Natural killer cell (primary cell): ENCODE data around the gene SLC15A1. TPM values are rescaled to one million over a fixed set of nuclear protein-coding genes. Genes with fewer than 3 reads are reported as not detected.

Source experiments
- ATAC-seq, 3 donors: fragments of 150-1000 bp in 2 of 3; fragments of 200-7000 bp in 1 of 3; cut with Tn5 transposase; 1 replicate in 1 of 3; 2 replicates in 2 of 3; pipeline ENCODE4 v1.10.0; 2021; ENCODE audit warnings: mild to moderate bottlenecking in 2 of 3, moderate library complexity in 2 of 3
- DNase-seq, 2 donors: peaks; one replicate each; pipeline versions ENCODE4 v3.0.0 to v3.0.0-alpha.2; 2013 to 2021; ENCODE audit warnings: mixed read lengths in 1 of 2
- H3K27ac ChIP-seq: one replicate; pipeline ENCODE4 v1.5.1; 2013; ENCODE audit warnings: mild to moderate bottlenecking, low read length
- H3K27me3 ChIP-seq: one replicate; pipeline ENCODE4 v1.6.1; 2013; ENCODE audit warnings: low read length; ENCODE audit not compliant: control insufficient read depth, insufficient read depth
- H3K36me3 ChIP-seq: one replicate; pipeline ENCODE4 v1.6.1; 2013; ENCODE audit warnings: low read length; ENCODE audit not compliant: control insufficient read depth, insufficient read depth
- H3K4me1 ChIP-seq: one replicate; pipeline ENCODE4 v1.6.1; 2013; ENCODE audit warnings: low read length; ENCODE audit not compliant: control insufficient read depth, insufficient read depth
- H3K4me3 ChIP-seq: one replicate; pipeline ENCODE4 v1.5.1; 2013; ENCODE audit warnings: low read length
- H3K9me3 ChIP-seq: one replicate; pipeline ENCODE4 v1.6.1; 2013; ENCODE audit warnings: low read length; ENCODE audit not compliant: control insufficient read depth, insufficient read depth
- H3K27ac Mint-ChIP-seq, 2 donors: one replicate each; pipeline ENCODE4 v1.8.0; 2022; ENCODE audit warnings: mild to moderate bottlenecking in 2 of 2, mixed read lengths in 2 of 2, moderate library complexity in 1 of 2
- H3K27me3 Mint-ChIP-seq, 2 donors: one replicate each; pipeline ENCODE4 v1.8.0; 2022; ENCODE audit warnings: low read depth in 2 of 2, mixed read lengths in 2 of 2
- H3K36me3 Mint-ChIP-seq: one replicate; pipeline ENCODE4 v1.8.0; 2022; ENCODE audit warnings: mixed read lengths
- H3K4me1 Mint-ChIP-seq, 2 donors: one replicate each; pipeline ENCODE4 v1.8.0; 2022; ENCODE audit warnings: mixed read lengths in 2 of 2
- H3K4me3 Mint-ChIP-seq: one replicate; pipeline ENCODE4 v1.8.0; 2022; ENCODE audit warnings: mild to moderate bottlenecking, moderate library complexity, mixed read lengths
- H3K9me3 Mint-ChIP-seq, 2 donors: one replicate each; pipeline ENCODE4 v1.8.0; 2022; ENCODE audit warnings: mixed read lengths in 2 of 2
- WGBS: methylation state at CpG from one replicate; pipeline ENCODE4 v1.1.7; 2013; ENCODE audit warnings: missing lambda C conversion rate; ENCODE audit not compliant: insufficient coverage; 5-methylcytosine and 5-hydroxymethylcytosine counted together
- intact Hi-C: fragments of 100-400 bp; cut with micrococcal nuclease; formaldehyde crosslinking; loops from one replicate; pipeline ENCODE4 v1.14.2; 2022
- total RNA-seq, 4 donors: library from RNA; stranded (reverse); fragments of 120-200 nt in 1 of 4; gene quantifications; one replicate each; pipeline versions ENCODE4 v1.2.3 to v1.2.4, GENCODE V29; 2013 to 2022
- TF ChIP-seq, protein P1 (sequence below): fragments of 200-600 bp; IDR thresholded peaks from one replicate; pipeline ENCODE4 v1.8.0; 2022; ENCODE audit warnings: antibody characterized with exemption

Gene SLC15A1
- total RNA-seq, 3 donors from 2014 or later (not counting 1 experiment from before 2014, with no cell fraction given), result not detected

DNA sequence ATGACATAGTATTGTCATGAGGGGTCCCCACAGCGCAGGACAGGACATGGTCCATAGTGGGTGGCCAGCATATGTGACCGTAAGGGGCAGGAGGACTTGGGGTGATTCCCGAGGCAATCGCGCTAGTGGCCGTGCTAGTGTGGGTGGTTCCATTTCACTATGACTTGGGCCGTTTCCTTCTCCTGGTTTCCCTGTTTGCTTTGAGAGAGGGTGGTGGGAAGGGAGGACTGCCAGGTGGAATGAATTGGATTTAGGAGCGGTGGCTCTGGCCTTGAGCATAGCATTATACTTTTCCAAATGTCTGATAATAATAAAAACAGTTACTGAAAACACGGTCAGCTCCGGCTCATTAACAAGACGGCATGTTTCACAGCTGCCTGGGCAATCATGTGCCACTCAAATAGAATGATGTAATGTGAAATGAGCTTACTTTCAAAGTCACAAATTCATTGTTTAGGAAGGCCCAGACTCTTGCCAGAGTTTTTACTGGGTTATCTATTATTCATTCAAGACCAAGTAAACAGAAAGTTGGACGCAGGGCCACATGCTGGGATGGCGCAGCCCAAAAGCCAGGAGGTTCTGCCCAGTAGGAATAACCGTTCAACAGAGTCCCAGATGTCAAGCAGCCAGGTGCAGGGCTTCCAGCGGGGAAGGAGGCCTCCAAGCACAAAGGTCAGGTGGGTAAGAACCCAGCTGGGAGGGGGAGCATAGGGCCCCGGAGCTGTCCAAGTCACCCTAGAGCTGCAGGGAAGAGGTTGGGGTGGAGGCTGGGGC lies 19.6 kb upstream of the SLC15A1 start:
- Histone ChIP-seq H3K4me3 (no peak overlapping the region), H3K4me1 (no peaks in the 10 kb centered on the region), H3K36me3 (no peaks in the 10 kb centered on the region), H3K27ac (no peak overlapping the region), H3K9me3 (no peaks in the 10 kb centered on the region), H3K27me3 (no peaks in the 10 kb centered on the region)
- Mint-ChIP-seq H3K27ac (no peak overlapping the region), H3K36me3 (no peaks in the 10 kb centered on the region), H3K4me3 (no peak overlapping the region), H3K4me1 (no peaks in the 10 kb centered on the region), H3K9me3 (no peaks in the 10 kb centered on the region), H3K27me3 (peaks cover 9 to 16% of the 10 kb centered on the region in 2 donors)
- WGBS, result 86% methylated on average over 16 of the region's 16 CpGs
- DNase-seq (no peak), ATAC-seq (no peak)
- TF ChIP-seq, protein P1, sequence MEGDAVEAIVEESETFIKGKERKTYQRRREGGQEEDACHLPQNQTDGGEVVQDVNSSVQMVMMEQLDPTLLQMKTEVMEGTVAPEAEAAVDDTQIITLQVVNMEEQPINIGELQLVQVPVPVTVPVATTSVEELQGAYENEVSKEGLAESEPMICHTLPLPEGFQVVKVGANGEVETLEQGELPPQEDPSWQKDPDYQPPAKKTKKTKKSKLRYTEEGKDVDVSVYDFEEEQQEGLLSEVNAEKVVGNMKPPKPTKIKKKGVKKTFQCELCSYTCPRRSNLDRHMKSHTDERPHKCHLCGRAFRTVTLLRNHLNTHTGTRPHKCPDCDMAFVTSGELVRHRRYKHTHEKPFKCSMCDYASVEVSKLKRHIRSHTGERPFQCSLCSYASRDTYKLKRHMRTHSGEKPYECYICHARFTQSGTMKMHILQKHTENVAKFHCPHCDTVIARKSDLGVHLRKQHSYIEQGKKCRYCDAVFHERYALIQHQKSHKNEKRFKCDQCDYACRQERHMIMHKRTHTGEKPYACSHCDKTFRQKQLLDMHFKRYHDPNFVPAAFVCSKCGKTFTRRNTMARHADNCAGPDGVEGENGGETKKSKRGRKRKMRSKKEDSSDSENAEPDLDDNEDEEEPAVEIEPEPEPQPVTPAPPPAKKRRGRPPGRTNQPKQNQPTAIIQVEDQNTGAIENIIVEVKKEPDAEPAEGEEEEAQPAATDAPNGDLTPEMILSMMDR, result no peak
- intact Hi-C loops, result no loop called here

DNA sequence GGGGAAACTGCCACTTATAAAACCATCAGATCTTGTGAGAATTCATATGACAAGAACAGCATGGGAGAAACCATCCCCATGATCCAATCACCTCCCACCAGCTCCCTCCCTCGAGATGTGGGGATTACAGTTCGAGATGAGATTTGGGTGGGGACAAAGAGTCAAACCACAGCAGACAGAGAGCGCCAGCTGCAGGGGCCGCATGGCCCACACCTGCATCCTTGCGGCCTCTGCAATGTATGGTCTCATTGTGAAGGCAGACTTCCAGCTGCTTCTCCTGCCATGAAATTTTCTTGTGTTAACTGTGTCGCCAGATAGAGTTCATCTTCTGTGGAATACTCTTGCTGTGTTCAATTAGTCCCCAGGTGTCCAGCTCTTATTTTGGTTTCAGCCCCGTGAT lies 17.3 kb upstream of the SLC15A1 start:
- Mint-ChIP-seq H3K4me3 (no peak overlapping the region), H3K4me1 (no peaks in the 10 kb centered on the region), H3K36me3 (no peaks in the 10 kb centered on the region), H3K27ac (no peak overlapping the region), H3K27me3 (peaks cover 13 to 16% of the 10 kb centered on the region in 2 donors), H3K9me3 (no peaks in the 10 kb centered on the region)
- Histone ChIP-seq H3K4me1 (no peaks in the 10 kb centered on the region), H3K9me3 (no peaks in the 10 kb centered on the region), H3K36me3 (no peaks in the 10 kb centered on the region), H3K27me3 (no peaks in the 10 kb centered on the region), H3K4me3 (no peak overlapping the region), H3K27ac (no peak overlapping the region)
- 47% methylated on average over 7 of the region's 7 CpGs for WGBS
- no peak for ATAC-seq
- no peak for DNase-seq
- intact Hi-C loops, result no loop called here
- TF ChIP-seq, protein P1, result no peak

DNA sequence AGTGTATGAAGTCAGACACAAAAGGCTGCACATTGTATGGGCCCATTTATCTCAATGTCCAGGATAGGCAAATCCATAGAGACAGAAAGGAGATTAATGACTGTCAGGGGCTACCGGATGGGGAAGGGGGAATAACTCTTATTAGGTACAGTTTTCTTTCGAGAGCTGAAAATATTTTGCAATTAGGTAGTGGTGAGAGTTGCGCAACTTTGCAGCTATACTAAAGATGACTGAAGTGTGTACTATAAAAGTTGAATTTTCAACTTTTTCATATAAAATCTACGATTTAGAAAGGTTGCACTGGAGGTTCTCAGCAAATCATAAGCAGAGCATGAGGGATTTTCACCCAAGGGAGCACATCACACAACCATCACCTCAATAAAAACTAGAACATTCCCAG lies 16.1 kb upstream of the SLC15A1 start:
- Mint-ChIP-seq H3K36me3 (no peaks in the 10 kb centered on the region), H3K27ac (no peak overlapping the region), H3K27me3 (peaks cover 13 to 16% of the 10 kb centered on the region in 2 donors), H3K4me3 (no peak overlapping the region), H3K4me1 (no peaks in the 10 kb centered on the region), H3K9me3 (no peaks in the 10 kb centered on the region)
- ATAC-seq (no peak), DNase-seq (no peak)
- WGBS, result 75% methylated on average over 3 of the region's 4 CpGs
- no peaks in the 10 kb centered on the region for H3K27me3 ChIP-seq
- H3K4me1 ChIP-seq, result no peaks in the 10 kb centered on the region
- no peak overlapping the region for H3K4me3 ChIP-seq
- intact Hi-C loops, result no loop called here
- H3K27ac ChIP-seq, result no peak overlapping the region
- H3K9me3 ChIP-seq, result no peaks in the 10 kb centered on the region
- H3K36me3 ChIP-seq, result no peaks in the 10 kb centered on the region
- TF ChIP-seq, protein P1, result no peak

DNA sequence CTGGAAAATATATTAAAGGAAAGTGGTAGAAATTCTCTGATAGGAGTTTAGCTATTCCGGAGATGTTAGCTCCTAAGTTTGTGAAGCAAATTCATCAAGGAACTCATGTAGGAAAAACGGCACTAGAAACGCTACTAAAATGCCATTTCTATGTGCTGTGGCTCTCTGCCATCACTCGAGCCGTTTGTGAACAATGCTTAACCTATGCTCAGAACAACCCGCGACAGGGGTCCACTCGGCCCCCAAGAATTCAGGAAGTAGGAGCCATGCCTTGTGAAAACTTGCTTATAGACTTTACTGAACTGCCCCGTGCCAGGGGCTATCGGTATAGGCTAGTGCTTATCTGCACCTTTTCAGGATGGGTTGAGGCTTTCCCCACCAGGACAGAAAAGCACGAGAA lies 14.2 kb upstream of the SLC15A1 start:
- Histone ChIP-seq H3K4me1 (no peaks in the 10 kb centered on the region), H3K36me3 (no peaks in the 10 kb centered on the region), H3K27me3 (no peaks in the 10 kb centered on the region), H3K4me3 (no peak overlapping the region), H3K9me3 (no peaks in the 10 kb centered on the region), H3K27ac (no peak overlapping the region)
- H3K9me3 Mint-ChIP-seq, result no peaks in the 10 kb centered on the region
- TF ChIP-seq, protein P1, result no peak
- DNase-seq (no peak), ATAC-seq (no peak)
- WGBS, result 72% methylated on average over 11 of the region's 11 CpGs
- H3K27ac Mint-ChIP-seq, result no peak overlapping the region
- no peak overlapping the region for H3K4me3 Mint-ChIP-seq
- peaks cover 16% of the 10 kb centered on the region in 2 donors for H3K27me3 Mint-ChIP-seq
- H3K36me3 Mint-ChIP-seq, result no peaks in the 10 kb centered on the region
- intact Hi-C loops, result no loop called here
- H3K4me1 Mint-ChIP-seq, result no peaks in the 10 kb centered on the region
